Tibial nerve (tissue), 3 donors: Measurements from ENCODE around the gene TMEM204.

Experiments
- CTCF ChIP-seq, 5 experiments: fragments of 200-600 bp in 3 of 5; fragments of 450-650 bp in 2 of 5; sonication (generic) in 3 of 5; IDR thresholded peaks; one replicate each; pipeline ENCODE4 v1.5.1; 2016 to 2019; ENCODE audit warnings: antibody characterized with exemption in 5 of 5, mild to moderate bottlenecking in 3 of 5, moderate library complexity in 2 of 5
- POLR2A ChIP-seq, 2 donors: fragments of 450-650 bp; IDR thresholded peaks; one replicate each; pipeline ENCODE4 v1.6.1; 2017; ENCODE audit warnings: antibody characterized with exemption in 2 of 2, mild to moderate bottlenecking in 2 of 2, moderate library complexity in 2 of 2

- TF ChIP-seq CTCF (IDR thresholded peaks at IDR 0.05) (no peak), POLR2A (IDR thresholded peaks at IDR 0.05) (no peak)
Measured at GRCh38 chr16:1500465-1501150, 32.9 kb upstream of the TMEM204 start.
